Jurkat, Clone E6-1 (cell line): ENCODE data around the gene TEX54.
"Not testable (repeated sequence)": the region's sequence is repeated elsewhere in the genome, so short reads cannot be mapped to it uniquely, and the experiment has no call there.

ENCODE experiments used
- DNase-seq: peaks from one replicate; pipeline ENCODE4 v3.0.0-alpha.2; 2011; ENCODE audit warnings: low read depth, low spot score
- H3K4me3 ChIP-seq: 2 replicates; pipeline ENCODE4 v1.5.1; 2011; ENCODE audit warnings: mild to moderate bottlenecking, low read length, control low read depth, moderate library complexity

Gene TEX54

GRCh38 chr11:62856333-62856895, 23.8 kb upstream of the TEX54 start:
- no peak for DNase-seq

DNA sequence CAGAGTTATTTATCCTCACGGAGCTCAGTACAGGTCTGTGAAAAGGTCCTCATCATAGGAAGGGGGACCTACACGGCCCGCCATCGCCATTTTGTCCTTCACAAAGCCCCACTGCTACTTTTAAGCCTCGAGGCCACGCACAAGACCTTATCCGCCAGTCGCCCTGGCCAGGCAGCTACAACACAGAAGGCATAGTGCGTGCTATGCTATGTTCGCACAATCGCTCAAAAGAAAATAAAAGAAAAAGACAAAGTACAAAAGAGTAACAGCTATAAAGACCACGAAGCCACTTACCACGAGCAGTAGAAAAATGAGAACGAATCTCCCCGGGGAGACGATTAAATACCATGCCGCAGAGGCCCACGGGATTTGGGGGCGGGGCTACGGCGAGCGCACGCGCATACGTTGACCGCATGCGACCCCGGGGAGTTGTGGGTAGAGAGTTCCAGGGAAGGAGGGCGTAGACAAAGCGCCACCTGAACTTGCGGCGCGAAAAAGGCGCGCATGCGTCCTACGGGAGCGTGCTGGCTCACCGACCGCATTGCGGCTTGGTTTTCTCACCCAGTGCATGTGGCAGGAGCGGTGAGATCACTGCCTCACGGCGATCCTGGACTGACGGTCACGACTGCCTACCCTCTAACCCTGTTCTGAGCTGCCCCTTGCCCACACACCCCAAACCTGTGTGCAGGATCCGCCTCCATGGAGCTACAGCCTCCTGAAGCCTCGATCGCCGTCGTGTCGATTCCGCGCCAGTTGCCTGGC, 23.1 kb upstream of the TEX54 start:
- peak overlapping the region; percentile 96 for H3K4me3 ChIP-seq
- DNase-seq: peak; percentile 98

More at GRCh38 chr11:62856333-62856895, 23.8 kb upstream of the TEX54 start:
- H3K4me3 ChIP-seq: peak overlapping the region; percentile 96

DNA sequence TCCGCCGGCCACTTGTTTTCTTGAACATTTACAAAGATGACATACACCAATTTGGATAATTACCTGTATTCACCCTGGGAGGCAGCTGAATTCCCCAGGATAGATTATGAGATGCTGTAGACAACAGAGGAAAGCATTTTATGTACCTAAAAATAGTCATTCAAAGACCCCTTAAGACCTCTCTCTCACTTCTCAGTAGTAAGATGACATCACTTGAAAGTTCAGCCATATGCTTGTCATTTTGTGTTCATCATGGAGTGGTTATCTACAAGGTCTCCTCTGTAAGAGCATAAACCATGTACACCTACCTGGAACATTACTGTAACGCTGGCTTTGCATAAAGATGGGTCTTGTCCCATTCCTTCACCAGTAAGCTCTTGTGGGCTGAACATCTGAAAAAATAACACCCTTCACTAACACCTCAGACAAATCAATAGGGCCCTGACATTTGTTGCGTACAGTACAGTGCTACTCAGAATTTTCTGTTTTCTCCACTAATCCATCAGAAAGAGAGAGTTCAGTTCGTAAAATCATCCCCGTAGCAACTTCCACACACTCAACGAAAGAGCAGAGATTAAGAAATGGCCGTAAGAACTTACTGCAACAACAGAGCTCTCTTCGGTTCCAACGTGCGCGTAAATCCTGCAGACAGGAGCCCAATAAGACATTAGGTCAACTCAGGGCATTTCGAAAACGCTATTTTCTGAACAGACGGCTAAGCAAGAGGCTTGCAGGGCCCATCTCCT, 22.4 kb upstream of the TEX54 start:
- no peak for DNase-seq
- peak overlapping the region; percentile 96 for H3K4me3 ChIP-seq

DNA sequence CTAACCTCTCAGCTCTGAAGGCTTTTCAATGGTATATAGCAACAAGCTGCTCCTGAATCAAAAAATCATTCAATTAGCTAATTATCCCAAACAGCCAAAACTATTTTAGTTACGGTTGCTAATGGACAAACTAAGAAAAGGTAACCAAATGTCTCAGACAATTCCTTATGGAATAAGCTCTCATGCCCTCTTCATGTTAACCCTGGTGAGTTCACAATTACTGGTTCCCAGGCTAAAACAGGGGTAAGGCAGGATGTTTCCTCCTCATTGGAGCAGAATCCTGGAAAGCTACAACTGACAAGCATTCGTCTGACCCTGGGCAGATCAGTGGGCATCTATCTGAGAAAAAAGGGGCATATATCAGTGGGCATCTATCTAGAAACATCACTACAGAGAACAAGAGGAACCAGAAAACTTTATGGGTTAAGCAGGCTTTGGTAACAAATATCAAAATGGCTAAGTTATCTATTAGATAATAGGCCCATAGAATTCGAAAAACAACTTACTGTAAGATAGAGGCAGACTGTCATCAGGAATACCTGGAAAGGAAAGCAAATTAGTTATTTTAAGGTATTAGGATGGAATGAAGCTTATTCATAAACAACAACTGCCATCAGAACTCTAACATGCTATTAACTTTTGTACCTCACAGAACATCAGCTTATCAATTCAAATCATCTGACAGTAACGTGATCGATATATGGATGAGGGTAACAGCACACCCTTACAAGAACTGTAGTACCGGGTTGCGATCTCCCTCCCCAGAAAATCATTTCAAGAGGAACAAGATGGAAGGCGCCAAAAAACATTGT, 21.6 kb upstream of the TEX54 start:
- H3K4me3 ChIP-seq: peak overlapping the region; percentile 96

DNA sequence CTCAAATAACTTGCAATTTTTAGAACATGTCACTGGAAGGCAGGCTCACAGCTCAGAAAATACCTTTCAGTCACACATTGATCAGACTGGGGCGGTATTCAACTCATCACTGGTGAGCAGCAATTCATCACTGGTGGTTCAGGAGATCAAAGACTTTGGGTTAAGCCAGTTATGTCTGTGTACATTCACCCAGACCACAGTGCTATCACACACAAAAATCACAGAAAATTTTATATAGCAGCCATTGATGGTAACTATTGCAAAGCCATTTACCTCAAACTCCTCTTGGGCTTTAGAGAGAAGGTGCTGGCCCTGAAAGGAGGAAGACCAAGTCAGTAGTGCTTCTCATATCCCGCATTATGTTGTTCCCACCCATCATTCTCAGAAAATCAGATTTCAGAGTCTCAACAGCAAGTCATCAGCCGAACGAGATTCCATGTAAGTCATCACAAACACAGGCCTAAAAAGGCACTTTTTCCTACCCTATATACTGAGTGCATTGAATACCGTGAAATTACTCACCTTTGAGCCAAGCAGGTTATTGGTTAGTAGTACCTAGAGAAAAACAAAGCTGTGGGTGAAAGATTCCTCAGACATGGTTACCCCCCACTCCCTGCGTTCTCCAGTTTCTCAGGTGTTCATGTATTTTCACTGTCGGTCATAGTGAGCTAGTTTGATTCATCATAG, 20.8 kb upstream of the TEX54 start:
- no peak for DNase-seq

More for the DNA sequence above, 21.6 kb upstream of the TEX54 start:
- no peak for DNase-seq

DNA sequence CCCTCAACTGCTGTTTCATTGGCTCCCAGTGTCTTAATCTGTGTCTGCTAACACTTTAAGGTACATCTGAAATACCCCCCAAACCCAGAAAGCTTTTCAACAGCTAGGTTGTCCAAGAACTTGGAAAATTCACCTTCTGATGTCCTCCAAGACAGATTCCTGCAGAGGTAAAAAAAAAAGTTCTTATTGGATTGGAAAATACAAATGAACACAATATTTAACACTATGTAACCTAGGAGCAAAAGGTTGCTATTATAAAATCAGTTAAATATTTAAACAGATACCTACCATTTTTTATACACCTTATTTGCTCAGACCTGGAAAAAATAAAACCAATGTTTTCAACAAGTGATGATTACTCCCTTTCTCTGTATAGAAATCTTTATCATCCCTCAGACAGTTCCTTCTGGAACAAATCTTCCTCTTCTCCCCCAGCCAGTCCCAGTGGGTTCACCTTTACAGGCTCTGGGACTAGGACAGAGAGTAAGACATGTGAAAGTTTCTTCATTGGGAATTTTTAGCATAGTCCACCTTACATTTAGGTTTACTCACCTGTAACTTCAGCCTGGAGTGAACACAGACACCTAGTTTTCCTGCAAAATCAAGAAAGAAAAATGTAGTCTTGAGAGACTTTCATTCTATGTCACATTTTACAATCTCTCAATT, 20.0 kb upstream of the TEX54 start:
- no peak for DNase-seq
- no peak overlapping the region for H3K4me3 ChIP-seq

More for the DNA sequence above, 20.8 kb upstream of the TEX54 start:
- peak overlapping the region; percentile 96 for H3K4me3 ChIP-seq

DNA sequence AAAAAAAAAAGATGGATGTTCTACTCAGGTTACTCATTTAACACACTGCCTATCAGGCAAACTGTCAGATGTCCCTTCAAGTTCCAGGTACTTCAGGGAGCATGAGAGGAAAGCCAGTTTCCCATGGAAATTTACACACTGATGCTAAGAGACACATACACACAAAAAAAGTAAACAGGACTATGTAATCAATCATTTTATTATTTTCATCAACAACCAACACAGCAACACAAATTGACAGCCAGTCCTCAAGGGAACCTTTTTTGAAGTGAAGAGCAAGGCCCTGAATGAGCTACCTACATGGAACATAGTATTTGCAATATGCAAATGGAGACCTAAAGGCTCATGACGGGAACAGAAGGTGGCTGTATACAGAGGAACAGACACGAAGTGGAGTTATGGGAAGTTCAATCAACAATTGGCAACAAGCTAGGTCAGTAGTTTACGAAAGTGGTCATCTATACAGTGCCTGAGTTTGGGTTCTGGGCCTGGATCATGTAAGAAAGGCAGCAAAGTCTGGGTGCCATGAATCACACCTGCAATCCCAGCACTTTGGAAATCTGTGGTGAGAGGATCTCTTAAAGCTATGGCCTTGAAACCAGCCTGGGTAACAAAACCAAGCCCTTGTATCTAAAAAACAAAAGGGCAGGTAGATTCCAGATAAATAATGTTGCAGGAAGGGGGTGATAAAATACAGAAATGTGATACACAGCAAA, 19.3 kb upstream of the TEX54 start:
- DNase-seq: no peak
- no peak overlapping the region for H3K4me3 ChIP-seq

- no peak for DNase-seq
These were observed 18.5 kb upstream of the TEX54 start for GRCh38 chr11:62850911-62851806.

GRCh38 chr11:62847767-62848314, 15.2 kb upstream of the TEX54 start:
- DNase-seq: no peak

More at GRCh38 chr11:62850911-62851806, 18.5 kb upstream of the TEX54 start:
- H3K4me3 ChIP-seq: no peak overlapping the region

GRCh38 chr11:62846177-62846576, 13.5 kb upstream of the TEX54 start:
- no peak for DNase-seq
- no peak overlapping the region for H3K4me3 ChIP-seq

More at GRCh38 chr11:62847767-62848314, 15.2 kb upstream of the TEX54 start:
- H3K4me3 ChIP-seq: no peak overlapping the region

- DNase-seq: no peak
- no peak overlapping the region for H3K4me3 ChIP-seq
These were observed 11.5 kb upstream of the TEX54 start for GRCh38 chr11:62844154-62844553.

- DNase-seq: no peak
- no peak overlapping the region for H3K4me3 ChIP-seq
These were observed 10.8 kb upstream of the TEX54 start for GRCh38 chr11:62843466-62843865.

DNA sequence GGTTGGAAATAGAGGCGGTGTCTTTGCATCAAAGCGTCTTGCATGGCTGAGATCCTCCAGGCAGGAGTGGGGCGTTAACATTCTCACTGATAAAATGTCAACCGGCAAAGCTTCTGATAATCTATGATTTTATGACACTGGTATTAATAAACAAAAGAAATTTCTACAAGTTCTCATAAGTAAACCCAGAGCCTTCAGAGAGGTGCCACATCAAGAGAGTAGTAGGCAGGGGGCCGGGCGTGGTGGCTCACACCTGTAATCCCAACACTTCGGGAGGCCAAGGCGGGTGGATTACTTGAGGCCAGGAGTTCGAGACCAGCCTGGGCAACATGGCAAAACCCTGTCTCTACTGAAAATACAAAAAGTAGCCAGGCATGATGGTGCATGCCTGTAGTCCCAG, 10.2 kb upstream of the TEX54 start:
- not testable (repeated sequence) for H3K4me3 ChIP-seq, DNase-seq

DNA sequence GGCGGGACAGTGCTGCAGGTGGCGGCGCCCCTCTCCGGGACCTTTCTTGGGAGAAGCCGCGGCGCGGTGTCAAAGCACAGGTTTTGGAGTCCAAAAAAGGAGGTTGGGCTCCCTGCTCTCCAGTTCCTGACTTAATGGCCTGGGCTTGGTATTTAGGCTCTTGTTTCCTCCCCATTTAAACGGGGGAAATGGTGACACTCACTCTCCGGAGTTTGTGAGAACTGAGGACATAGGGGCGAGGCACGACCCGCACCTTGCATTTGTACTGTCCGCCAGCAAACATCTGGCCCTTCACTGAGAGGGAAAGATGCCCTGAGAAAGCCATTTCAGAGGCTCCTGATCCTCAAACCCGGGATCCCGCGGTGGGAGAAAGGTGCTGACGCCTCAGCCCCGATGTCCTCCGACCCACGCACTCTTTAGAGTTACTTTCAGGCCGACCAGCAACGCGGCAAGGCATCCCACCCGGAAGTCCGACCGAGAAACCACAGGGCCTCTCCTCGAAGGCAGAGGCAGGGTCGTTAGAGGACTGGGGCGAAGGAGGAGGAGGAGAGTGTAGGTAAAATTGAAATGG, 9.6 kb upstream of the TEX54 start:
- no peak for DNase-seq

GRCh38 chr11:62841361-62842170, 8.9 kb upstream of the TEX54 start:
- H3K4me3 ChIP-seq: peak overlapping the region; percentile 100
- DNase-seq: peak; percentile 100

More for the DNA sequence above, 9.6 kb upstream of the TEX54 start:
- H3K4me3 ChIP-seq: peak overlapping the region; percentile 49
